Neural progenitor cell (in vitro differentiated cells): Measurements from ENCODE around the gene SH3D21. TPM values are rescaled to one million over a fixed set of nuclear protein-coding genes. Genes with fewer than 3 reads are reported as not detected.

Experiments used
- DNase-seq: peaks from one replicate; pipeline ENCODE4 v3.0.0-alpha.2; 2016; ENCODE audit warnings: low spot score
- H2AFZ ChIP-seq: fragments of 200-600 bp; sonication (generic); replicated peaks from 2 replicates; pipeline ENCODE4 v1.6.1; 2016; ENCODE audit warnings: antibody characterized with exemption
- H3F3A ChIP-seq: fragments of 200-600 bp; sonication (generic); 2 replicates; pipeline ENCODE4 v1.6.1; 2016; ENCODE audit warnings: antibody characterized with exemption, low read depth
- H3K27ac ChIP-seq: fragments of 200-600 bp; sonication (generic); 2 replicates; pipeline ENCODE4 v1.5.1; 2016; ENCODE audit warnings: mild to moderate bottlenecking
- H3K27me3 ChIP-seq: fragments of 200-600 bp; sonication (generic); 2 replicates; pipeline ENCODE4 v1.6.1; 2016; ENCODE audit warnings: mild to moderate bottlenecking, moderate library complexity
- H3K36me3 ChIP-seq: fragments of 200-600 bp; sonication (generic); 2 replicates; pipeline ENCODE4 v1.5.1; 2016
- H3K4me1 ChIP-seq: fragments of 200-600 bp; sonication (generic); 2 replicates; pipeline ENCODE4 v1.6.1; 2016; ENCODE audit warnings: mixed run types
- H3K4me2 ChIP-seq: fragments of 200-600 bp; sonication (generic); 2 replicates; pipeline ENCODE4 v1.6.1; 2016
- H3K4me3 ChIP-seq: fragments of 200-600 bp; sonication (generic); 2 replicates; pipeline ENCODE4 v1.5.1; 2016
- H3K79me2 ChIP-seq: fragments of 200-600 bp; sonication (generic); 2 replicates; pipeline ENCODE4 v1.6.1; 2016; ENCODE audit warnings: low read depth
- H3K9ac ChIP-seq: fragments of 200-600 bp; sonication (generic); 2 replicates; pipeline ENCODE4 v1.6.1; 2016
- H3K9me3 ChIP-seq: fragments of 200-600 bp; sonication (generic); 2 replicates; pipeline ENCODE4 v1.5.1; 2016; ENCODE audit warnings: low read depth
- H4K20me1 ChIP-seq: fragments of 200-600 bp; sonication (generic); 2 replicates; pipeline ENCODE4 v1.6.1; 2016; ENCODE audit warnings: low read depth
- H3K27ac Mint-ChIP-seq: 3 replicates; pipeline ENCODE4 v1.8.0; 2021; ENCODE audit warnings: mixed read lengths
- H3K27me3 Mint-ChIP-seq: 2 replicates; pipeline ENCODE4 v1.8.0; 2022; ENCODE audit warnings: low read depth, mild to moderate bottlenecking, inconsistent platforms, moderate library complexity, mixed read lengths; ENCODE audit not compliant: insufficient read depth
- H3K36me3 Mint-ChIP-seq: 3 replicates; pipeline ENCODE4 v1.8.0; 2021; ENCODE audit warnings: mixed read lengths
- H3K4me1 Mint-ChIP-seq: 3 replicates; pipeline ENCODE4 v1.8.0; 2021; ENCODE audit warnings: mixed read lengths
- H3K4me3 Mint-ChIP-seq: 3 replicates; pipeline ENCODE4 v1.8.0; 2021; ENCODE audit warnings: mild to moderate bottlenecking, moderate library complexity, mixed read lengths
- H3K9me3 Mint-ChIP-seq: 3 replicates; pipeline ENCODE4 v1.8.0; 2020; ENCODE audit warnings: mixed read lengths
- CTCF ChIP-seq: fragments of 200-600 bp; sonication (generic); IDR thresholded peaks from 2 replicates; pipeline ENCODE4 v1.5.1; 2017; ENCODE audit warnings: antibody characterized with exemption, mild to moderate bottlenecking
- EZH2 ChIP-seq: fragments of 200-600 bp; sonication (generic); IDR thresholded peaks from 2 replicates; pipeline ENCODE4 v1.6.1; 2017; ENCODE audit warnings: antibody characterized with exemption, mild to moderate bottlenecking, moderate library complexity
- EZH2phosphoT487 ChIP-seq: fragments of 200-600 bp; sonication (generic); IDR thresholded peaks from 2 replicates; pipeline ENCODE4 v1.6.1; 2017; ENCODE audit warnings: antibody characterized with exemption
- total RNA-seq: library from RNA; depleted of rRNA; stranded (reverse); fragments of >200 nt; gene quantifications from 2 replicates; pipeline ENCODE4 v1.2.3, GENCODE V29; 2015; ENCODE audit warnings: low replicate concordance

SH3D21 gene
- total RNA-seq, 1 donor from 2014 or later, result 6.1 TPM

- peaks cover 10% of the 10 kb centered on the region for H3K27me3 Mint-ChIP-seq
These were observed 33.4 kb downstream of the SH3D21 start for GRCh38 chr1:36339615-36340014.

GRCh38 chr1:36341626-36342320 lies 35.6 kb downstream of the SH3D21 start:
- Mint-ChIP-seq H3K4me1 (no peaks in the 10 kb centered on the region), H3K27ac (no peak overlapping the region), H3K36me3 (peaks cover 6% of the 10 kb centered on the region), H3K4me3 (no peak overlapping the region), H3K9me3 (no peaks in the 10 kb centered on the region), H3K27me3 (peaks cover 7% of the 10 kb centered on the region)
- H3K9ac ChIP-seq, result no peak overlapping the region
- no peak for TF ChIP-seq CTCF
- TF ChIP-seq EZH2, result no peak
- no peak for TF ChIP-seq EZH2phosphoT487
- no peak overlapping the region for H3K4me2 ChIP-seq
- H3K4me1 ChIP-seq, result no peaks in the 10 kb centered on the region
- no peak for DNase-seq
- no peaks in the 10 kb centered on the region for H4K20me1 ChIP-seq
- no peaks in the 10 kb centered on the region for H3K9me3 ChIP-seq
- H3K27ac ChIP-seq, result no peak overlapping the region
- no peaks in the 10 kb centered on the region for H3F3A ChIP-seq
- H3K27me3 ChIP-seq, result no peaks in the 10 kb centered on the region
- no peaks in the 10 kb centered on the region for H3K36me3 ChIP-seq
- H2AFZ ChIP-seq, result no peak overlapping the region
- H3K79me2 ChIP-seq, result no peaks in the 10 kb centered on the region
- no peak overlapping the region for H3K4me3 ChIP-seq

More at GRCh38 chr1:36339615-36340014, 33.4 kb downstream of the SH3D21 start:
- no peaks in the 10 kb centered on the region for H3K4me1 Mint-ChIP-seq
- no peaks in the 10 kb centered on the region for H3K9me3 ChIP-seq
- no peak overlapping the region for H3K4me3 ChIP-seq
- no peak for TF ChIP-seq EZH2
- no peak for TF ChIP-seq CTCF
- DNase-seq, result no peak
- no peaks in the 10 kb centered on the region for H3K79me2 ChIP-seq
- H3K36me3 Mint-ChIP-seq, result peaks cover 2% of the 10 kb centered on the region
- H3K36me3 ChIP-seq, result no peaks in the 10 kb centered on the region
- H3K27me3 ChIP-seq, result no peaks in the 10 kb centered on the region
- no peaks in the 10 kb centered on the region for H3K4me1 ChIP-seq
- no peaks in the 10 kb centered on the region for H4K20me1 ChIP-seq
- H3K4me3 Mint-ChIP-seq, result peak overlapping the region; percentile 10
- H3K27ac Mint-ChIP-seq, result no peak overlapping the region
- no peaks in the 10 kb centered on the region for H3K9me3 Mint-ChIP-seq
- H3F3A ChIP-seq, result no peaks in the 10 kb centered on the region
- no peak overlapping the region for H2AFZ ChIP-seq
- H3K9ac ChIP-seq, result no peak overlapping the region
- H3K27ac ChIP-seq, result no peak overlapping the region
- H3K4me2 ChIP-seq, result no peak overlapping the region

- DNase-seq, result peak; percentile 62
- Mint-ChIP-seq H3K4me1 (no peaks in the 10 kb centered on the region), H3K9me3 (no peaks in the 10 kb centered on the region), H3K4me3 (no peak overlapping the region), H3K36me3 (peaks cover 11% of the 10 kb centered on the region), H3K27ac (no peak overlapping the region), H3K27me3 (peaks cover 7% of the 10 kb centered on the region)
- H3K9ac ChIP-seq, result no peak overlapping the region
- no peaks in the 10 kb centered on the region for H3F3A ChIP-seq
- no peaks in the 10 kb centered on the region for H3K27me3 ChIP-seq
- H3K27ac ChIP-seq, result no peak overlapping the region
- TF ChIP-seq EZH2phosphoT487, result no peak
- TF ChIP-seq CTCF, result peak; percentile 70
- no peak overlapping the region for H3K4me3 ChIP-seq
- H3K79me2 ChIP-seq, result no peaks in the 10 kb centered on the region
- no peaks in the 10 kb centered on the region for H4K20me1 ChIP-seq
- no peak overlapping the region for H2AFZ ChIP-seq
- no peak overlapping the region for H3K4me2 ChIP-seq
- H3K4me1 ChIP-seq, result no peaks in the 10 kb centered on the region
- no peaks in the 10 kb centered on the region for H3K9me3 ChIP-seq
- H3K36me3 ChIP-seq, result no peaks in the 10 kb centered on the region
These were observed 36.4 kb downstream of the SH3D21 start for GRCh38 chr1:36342426-36343185.
